Colonic mucosa (tissue), 4 donors: ENCODE data around the gene PMEPA1. TPM values are rescaled to one million over a fixed set of nuclear protein-coding genes. Genes with fewer than 3 reads are reported as not detected.

Experiments used
- DNase-seq: peaks from one replicate; pipeline ENCODE4 v3.0.0-alpha.2; 2020
- H3K27ac ChIP-seq: fragments of 200-600 bp; one replicate; pipeline ENCODE4 v1.8.0; 2021
- H3K27me3 ChIP-seq: fragments of 200-600 bp; one replicate; pipeline ENCODE4 v1.8.0; 2021
- H3K36me3 ChIP-seq: fragments of 200-600 bp; one replicate; pipeline ENCODE4 v1.8.0; 2021
- H3K4me1 ChIP-seq: fragments of 200-600 bp; one replicate; pipeline ENCODE4 v1.8.0; 2021; ENCODE audit warnings: mild to moderate bottlenecking
- H3K4me3 ChIP-seq: fragments of 200-600 bp; one replicate; pipeline ENCODE4 v1.8.0; 2021
- H3K9ac ChIP-seq, 2 donors: one replicate each; pipeline ENCODE4 v1.7.0; 2013; ENCODE audit warnings: control low read depth in 2 of 2, low read depth in 2 of 2, low read length in 2 of 2
- H3K9me3 ChIP-seq: fragments of 200-600 bp; one replicate; pipeline ENCODE4 v1.8.0; 2021
- intact Hi-C: fragments of 100-400 bp; cut with DNase I; formaldehyde crosslinking; loops from one replicate; pipeline ENCODE4 v1.14.1; 2022
- total RNA-seq, 2 donors: library from RNA; stranded (reverse); fragmentation: NEBNext Ultra II Directional in 1 of 2; extraction: Animal tissue kit (Norgen Biotek cat#: 25700) in 1 of 2; gene quantifications; one replicate each; pipeline ENCODE4 v1.2.1, GENCODE V29; 2021
- TF ChIP-seq, protein P1 (sequence below): fragments of 200-600 bp; IDR thresholded peaks from one replicate; pipeline ENCODE4 v1.8.0; 2022; ENCODE audit warnings: antibody characterized with exemption, mild to moderate bottlenecking
- donor health status: healthy.
- donor health status: DM: no; HTN: no; CAD: no.
- donor health status: DM: no; HTN: no; CAD: no.

The PMEPA1 gene
- total RNA-seq, 2 donors from 2014 or later = 13.0 to 26.1 TPM

- no peak for DNase-seq
- H3K36me3 ChIP-seq = no peaks in the 10 kb centered on the region
- H3K4me1 ChIP-seq = no peaks in the 10 kb centered on the region
- H3K27me3 ChIP-seq = no peaks in the 10 kb centered on the region
- H3K9ac ChIP-seq = peak overlapping the region in 1 of 2 donors; percentile 36
- no peaks in the 10 kb centered on the region for H3K9me3 ChIP-seq
- H3K27ac ChIP-seq = peak overlapping the region; percentile 65
- intact Hi-C loops = no loop called here
- no peak overlapping the region for H3K4me3 ChIP-seq
- TF ChIP-seq, protein P1, sequence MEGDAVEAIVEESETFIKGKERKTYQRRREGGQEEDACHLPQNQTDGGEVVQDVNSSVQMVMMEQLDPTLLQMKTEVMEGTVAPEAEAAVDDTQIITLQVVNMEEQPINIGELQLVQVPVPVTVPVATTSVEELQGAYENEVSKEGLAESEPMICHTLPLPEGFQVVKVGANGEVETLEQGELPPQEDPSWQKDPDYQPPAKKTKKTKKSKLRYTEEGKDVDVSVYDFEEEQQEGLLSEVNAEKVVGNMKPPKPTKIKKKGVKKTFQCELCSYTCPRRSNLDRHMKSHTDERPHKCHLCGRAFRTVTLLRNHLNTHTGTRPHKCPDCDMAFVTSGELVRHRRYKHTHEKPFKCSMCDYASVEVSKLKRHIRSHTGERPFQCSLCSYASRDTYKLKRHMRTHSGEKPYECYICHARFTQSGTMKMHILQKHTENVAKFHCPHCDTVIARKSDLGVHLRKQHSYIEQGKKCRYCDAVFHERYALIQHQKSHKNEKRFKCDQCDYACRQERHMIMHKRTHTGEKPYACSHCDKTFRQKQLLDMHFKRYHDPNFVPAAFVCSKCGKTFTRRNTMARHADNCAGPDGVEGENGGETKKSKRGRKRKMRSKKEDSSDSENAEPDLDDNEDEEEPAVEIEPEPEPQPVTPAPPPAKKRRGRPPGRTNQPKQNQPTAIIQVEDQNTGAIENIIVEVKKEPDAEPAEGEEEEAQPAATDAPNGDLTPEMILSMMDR = no peak
These were observed 104.8 kb downstream of the PMEPA1 start for GRCh38 chr20:57605045-57605444.

DNA sequence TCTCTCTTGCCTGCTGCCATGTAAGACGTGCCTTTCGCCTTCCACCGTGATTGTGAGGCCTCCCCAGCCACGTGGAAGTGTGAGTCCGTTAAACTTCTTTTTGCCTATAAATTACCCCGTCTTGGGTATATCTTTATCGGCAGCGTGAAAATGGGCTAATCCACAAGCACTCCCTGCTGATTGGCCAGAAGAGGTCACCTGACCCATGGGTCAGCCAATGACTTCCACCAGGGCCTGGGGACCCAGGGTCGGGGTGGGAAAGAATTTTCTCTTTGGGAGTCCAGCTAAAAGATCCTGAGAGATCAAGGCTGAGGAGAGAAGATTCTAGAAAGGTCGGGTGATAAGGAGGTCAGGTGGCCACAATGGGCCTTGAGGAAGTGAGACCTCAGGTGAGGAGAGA lies 106.7 kb downstream of the PMEPA1 start:
- H3K9ac ChIP-seq = no peak overlapping the region
- TF ChIP-seq, protein P1 = no peak
- no peaks in the 10 kb centered on the region for H3K4me1 ChIP-seq
- intact Hi-C loops = no loop called here
- H3K27ac ChIP-seq = no peak overlapping the region
- H3K4me3 ChIP-seq = no peak overlapping the region
- no peaks in the 10 kb centered on the region for H3K36me3 ChIP-seq
- H3K9me3 ChIP-seq = no peaks in the 10 kb centered on the region
- no peak for DNase-seq
- H3K27me3 ChIP-seq = no peaks in the 10 kb centered on the region

DNA sequence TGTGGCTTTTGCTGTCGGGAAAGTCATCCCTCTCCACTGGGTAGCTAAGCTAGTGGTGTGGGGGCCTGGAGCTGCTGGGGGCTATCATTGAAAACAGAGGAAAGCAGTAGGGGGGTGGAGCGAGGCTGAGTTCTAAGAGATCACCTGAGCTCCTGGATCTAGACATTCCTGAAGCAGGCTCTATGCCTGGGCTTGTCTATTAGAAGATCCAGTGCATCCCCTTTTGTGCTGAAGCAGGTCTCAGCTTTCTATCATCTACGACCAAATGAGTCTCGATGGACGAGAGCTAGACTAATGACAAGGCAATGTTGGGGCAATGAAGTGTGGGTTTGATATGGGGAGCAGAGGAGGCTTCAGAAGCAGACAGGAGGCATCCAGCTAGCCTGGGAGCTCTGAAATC lies 108.1 kb downstream of the PMEPA1 start:
- H3K4me3 ChIP-seq = no peak overlapping the region
- TF ChIP-seq, protein P1 = no peak
- H3K4me1 ChIP-seq = no peaks in the 10 kb centered on the region
- H3K9ac ChIP-seq = no peak overlapping the region
- no peak overlapping the region for H3K27ac ChIP-seq
- no peak for DNase-seq
- H3K9me3 ChIP-seq = no peaks in the 10 kb centered on the region
- intact Hi-C loops = no loop called here
- no peaks in the 10 kb centered on the region for H3K27me3 ChIP-seq
- no peaks in the 10 kb centered on the region for H3K36me3 ChIP-seq

GRCh38 chr20:57601211-57601570 lies 108.6 kb downstream of the PMEPA1 start:
- intact Hi-C loops = no loop called here
- DNase-seq = no peak
- Histone ChIP-seq H3K27me3 (no peaks in the 10 kb centered on the region), H3K4me3 (no peak overlapping the region), H3K27ac (no peak overlapping the region), H3K4me1 (no peaks in the 10 kb centered on the region), H3K36me3 (no peaks in the 10 kb centered on the region), H3K9ac (no peak overlapping the region), H3K9me3 (no peaks in the 10 kb centered on the region)
- TF ChIP-seq, protein P1 = no peak

DNA sequence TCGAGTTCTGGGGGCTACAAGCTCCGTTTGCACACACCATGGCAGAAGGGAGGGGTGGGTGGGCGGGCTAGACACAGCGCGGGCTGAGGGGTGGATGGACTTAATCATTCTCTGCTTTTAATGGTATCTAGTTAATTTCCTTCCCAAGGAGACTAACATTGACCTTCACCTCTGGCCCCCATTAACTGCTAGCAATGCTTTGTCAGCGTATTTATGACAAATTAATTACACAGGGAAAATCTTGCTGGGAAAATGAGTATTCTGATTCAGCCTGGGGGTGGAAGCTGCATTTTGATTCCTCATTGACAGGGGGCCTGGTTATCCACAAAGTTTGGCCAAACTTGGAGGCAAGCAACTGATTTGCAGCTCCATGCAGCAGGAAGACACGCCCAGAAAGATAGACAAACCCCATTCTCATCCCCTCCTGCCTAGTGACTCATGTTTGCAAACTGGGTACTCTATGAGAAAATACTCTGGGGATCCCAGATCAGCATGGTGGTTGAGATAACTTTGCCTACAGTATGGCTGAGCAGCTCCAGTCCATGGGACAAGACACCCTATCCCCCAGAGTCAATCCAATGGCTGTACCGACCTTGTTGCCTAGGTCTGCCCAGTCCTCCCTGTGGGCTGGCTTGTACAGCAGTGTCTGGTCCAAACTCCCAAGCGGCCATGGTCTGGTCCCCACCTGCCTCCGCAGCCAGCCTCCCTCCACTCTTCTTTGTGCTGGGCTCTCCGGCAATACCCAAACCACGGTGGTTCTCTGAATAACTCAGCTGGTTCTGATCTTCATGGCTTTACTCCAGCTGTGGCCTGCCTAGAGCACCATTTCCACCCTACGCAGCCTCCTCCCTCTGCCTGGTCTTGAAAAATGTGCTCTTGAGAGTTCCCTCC lies 109.2 kb downstream of the PMEPA1 start:
- TF ChIP-seq, protein P1 = no peak
- H3K9me3 ChIP-seq = no peaks in the 10 kb centered on the region
- no peaks in the 10 kb centered on the region for H3K27me3 ChIP-seq
- no peak overlapping the region for H3K9ac ChIP-seq
- H3K36me3 ChIP-seq = no peaks in the 10 kb centered on the region
- no peaks in the 10 kb centered on the region for H3K4me1 ChIP-seq
- no peak overlapping the region for H3K4me3 ChIP-seq
- no peak overlapping the region for H3K27ac ChIP-seq
- intact Hi-C loops = no loop called here
- no peak for DNase-seq
